ENCODE measurements around the gene LRRC8C. TPM values are rescaled to one million over a fixed set of nuclear protein-coding genes. Genes with fewer than 3 reads are reported as not detected.

Gene LRRC8C
- total RNA-seq, 2 donors from 2014 or later: 1.8 to 3.2 TPM

DNA sequence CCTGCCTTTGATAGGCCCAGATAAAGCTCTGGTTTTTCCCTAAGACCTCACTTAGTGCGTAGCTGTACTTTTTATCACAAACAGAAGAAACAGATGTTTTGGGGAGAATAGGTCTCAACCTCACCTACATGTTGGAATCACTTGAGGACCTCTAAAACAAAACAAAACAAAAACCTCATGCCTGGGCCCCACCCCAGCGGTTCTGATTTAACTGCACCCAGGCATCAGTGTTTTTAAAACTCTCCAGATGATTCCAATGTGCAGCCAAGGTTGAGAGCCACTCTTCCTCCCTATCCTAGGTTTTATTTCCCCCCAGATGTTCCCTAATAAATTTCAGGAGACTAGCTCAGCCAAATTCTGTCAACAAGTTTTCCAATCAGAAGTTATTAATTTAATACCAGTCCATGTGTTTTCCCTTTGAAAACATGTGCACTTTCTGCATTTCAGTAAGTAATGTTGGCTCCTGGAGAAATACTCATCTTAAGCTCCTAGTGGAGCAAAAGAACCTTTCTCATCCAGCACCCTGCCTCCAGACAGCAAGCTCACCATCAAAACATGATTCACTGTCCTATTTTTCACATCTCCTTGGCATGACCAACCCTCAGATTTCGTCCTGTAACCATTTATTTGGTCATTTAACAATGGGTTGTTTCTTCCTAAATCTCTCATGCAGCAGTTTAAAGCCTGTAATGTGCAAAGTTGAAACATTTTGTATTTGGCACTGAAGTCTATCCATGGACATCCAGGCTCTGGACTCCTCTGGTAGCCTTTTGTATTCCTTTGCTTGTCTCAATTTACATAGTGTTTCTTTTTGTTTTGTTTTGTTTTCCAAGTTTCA lies 27.5 kb downstream of the LRRC8C start:
- ATAC-seq: no peak
- no peak for DNase-seq
- intact Hi-C loops (cut with DNase I, micrococcal nuclease): no loop called here

GRCh38 chr1:89665941-89666340 lies 33.0 kb downstream of the LRRC8C start:
- intact Hi-C loops (cut with DNase I, micrococcal nuclease): no loop called here
- DNase-seq (no peak), ATAC-seq (no peak)

GRCh38 chr1:89666640-89667039 lies 33.7 kb downstream of the LRRC8C start:
- no peak for ATAC-seq
- intact Hi-C loops (cut with DNase I, micrococcal nuclease): no loop called here
- DNase-seq: no peak

- intact Hi-C loops (cut with DNase I, micrococcal nuclease): no loop called here
- ATAC-seq (no peak), DNase-seq (no peak)
Measured at GRCh38 chr1:89667691-89668090, 34.8 kb downstream of the LRRC8C start.

GRCh38 chr1:89668961-89669360 lies 36.0 kb downstream of the LRRC8C start:
- ATAC-seq (no peak), DNase-seq (no peak)
- intact Hi-C loops (cut with DNase I, micrococcal nuclease): no loop called here

- ATAC-seq: no peak
- intact Hi-C loops (cut with DNase I, micrococcal nuclease): no loop called here
Measured at GRCh38 chr1:89669441-89669840, 36.5 kb downstream of the LRRC8C start.

GRCh38 chr1:89670163-89670562 lies 37.2 kb downstream of the LRRC8C start:
- no peak for ATAC-seq
- DNase-seq: no peak
- intact Hi-C loops (cut with DNase I, micrococcal nuclease): no loop called here

More at GRCh38 chr1:89669441-89669840, 36.5 kb downstream of the LRRC8C start:
- no peak for DNase-seq

GRCh38 chr1:89670711-89671110 lies 37.8 kb downstream of the LRRC8C start:
- ATAC-seq: no peak
- DNase-seq: no peak
- intact Hi-C loops (cut with DNase I, micrococcal nuclease): no loop called here

DNA sequence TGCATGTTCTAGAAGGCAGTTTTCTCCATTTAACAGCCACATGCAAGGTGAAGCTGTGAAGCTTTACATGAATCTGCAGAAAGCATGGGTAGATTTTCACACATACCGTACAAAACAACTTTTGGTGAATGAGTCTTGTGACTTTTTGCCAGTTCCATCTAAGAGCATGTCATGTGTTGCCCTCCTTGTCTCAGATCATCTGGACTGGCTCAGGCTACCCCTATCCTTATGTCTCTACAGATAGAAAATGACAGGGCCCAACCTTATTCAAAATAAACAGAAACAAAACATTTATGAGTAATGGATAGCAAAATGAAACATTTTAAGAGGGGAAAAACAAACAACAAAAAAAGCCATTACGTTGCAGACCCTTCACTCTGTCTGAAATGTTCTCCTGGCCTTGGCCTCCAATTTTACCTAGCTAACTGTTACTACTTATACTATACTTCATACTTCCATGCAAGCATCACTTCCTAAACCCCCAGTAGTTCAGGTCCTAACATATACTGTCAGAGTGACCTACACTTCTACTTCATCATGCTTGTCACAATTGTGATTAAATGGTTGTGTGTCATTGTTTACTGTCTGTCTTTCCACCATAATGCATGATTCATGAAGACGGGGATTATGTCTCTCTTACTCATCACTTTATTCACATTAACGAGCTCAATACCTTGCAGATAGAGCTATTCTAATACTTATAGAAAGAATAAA lies 39.0 kb downstream of the LRRC8C start:
- ATAC-seq (no peak), DNase-seq (no peak)
- intact Hi-C loops (cut with DNase I, micrococcal nuclease): no loop called here

DNA sequence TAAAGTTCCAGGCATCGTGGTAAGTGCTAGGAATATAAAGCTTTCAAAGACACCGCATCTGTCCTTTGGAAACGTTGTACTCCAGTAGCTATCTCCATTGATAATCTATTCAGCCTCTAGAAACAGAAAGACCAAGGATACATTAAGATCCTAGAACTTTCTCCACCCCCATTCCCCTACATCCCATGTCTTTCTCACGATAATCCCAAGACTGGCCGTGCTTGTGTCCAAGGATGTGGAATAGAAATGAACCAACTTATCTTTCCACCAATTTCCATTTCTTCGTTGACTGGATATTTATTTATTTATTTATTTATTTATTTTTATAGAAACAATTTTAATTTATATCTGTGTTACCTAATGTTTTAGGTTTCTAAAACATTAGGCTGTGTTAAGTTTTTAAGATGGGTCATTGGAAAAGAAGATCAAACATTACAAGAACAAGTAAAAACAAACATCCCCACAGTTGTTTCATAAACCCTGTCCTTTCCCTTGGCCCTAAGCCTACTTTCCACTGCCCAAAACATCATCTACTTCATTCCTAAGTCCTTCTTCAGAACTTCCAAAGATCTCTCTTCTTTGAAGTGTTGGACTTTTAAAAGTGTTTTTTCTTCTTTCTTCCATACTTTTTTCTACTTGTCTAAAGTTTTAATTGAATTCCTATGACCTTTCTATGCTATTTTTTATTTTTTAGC lies 39.7 kb downstream of the LRRC8C start:
- intact Hi-C loops (cut with DNase I, micrococcal nuclease): no loop called here
- no peak for ATAC-seq
- DNase-seq: no peak

DNA sequence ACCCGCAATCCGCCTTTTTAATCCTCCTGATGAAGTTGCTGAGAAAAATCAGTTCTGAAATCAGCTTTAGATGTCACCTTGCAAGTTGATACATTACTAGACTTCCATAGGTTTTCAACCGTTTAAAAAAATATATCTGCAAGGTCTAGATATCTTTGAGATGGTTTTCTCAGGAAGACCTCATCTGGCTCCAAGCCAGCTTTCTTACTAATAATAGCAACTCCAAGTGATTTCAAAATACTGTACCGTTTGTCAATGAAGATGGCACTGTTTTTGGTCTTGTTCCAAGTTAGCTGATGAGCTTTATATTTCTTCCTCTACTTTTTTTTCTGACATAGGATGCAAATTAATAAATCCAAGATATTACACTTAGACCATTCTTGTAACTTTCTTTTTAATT lies 40.3 kb downstream of the LRRC8C start:
- DNase-seq (no peak), ATAC-seq (no peak)
- intact Hi-C loops (cut with DNase I, micrococcal nuclease): no loop called here

GRCh38 chr1:89675677-89676076 lies 42.8 kb downstream of the LRRC8C start:
- ATAC-seq (no peak), DNase-seq (no peak)
- intact Hi-C loops (cut with DNase I, micrococcal nuclease): no loop called here

GRCh38 chr1:89681045-89681729 lies 48.3 kb downstream of the LRRC8C start:
- intact Hi-C loops (cut with DNase I, micrococcal nuclease): no loop called here
- DNase-seq (no peak), ATAC-seq (no peak)

GRCh38 chr1:89682611-89683010 lies 49.7 kb downstream of the LRRC8C start:
- intact Hi-C loops (cut with DNase I, micrococcal nuclease): no loop called here
- ATAC-seq: no peak
- no peak for DNase-seq

DNA sequence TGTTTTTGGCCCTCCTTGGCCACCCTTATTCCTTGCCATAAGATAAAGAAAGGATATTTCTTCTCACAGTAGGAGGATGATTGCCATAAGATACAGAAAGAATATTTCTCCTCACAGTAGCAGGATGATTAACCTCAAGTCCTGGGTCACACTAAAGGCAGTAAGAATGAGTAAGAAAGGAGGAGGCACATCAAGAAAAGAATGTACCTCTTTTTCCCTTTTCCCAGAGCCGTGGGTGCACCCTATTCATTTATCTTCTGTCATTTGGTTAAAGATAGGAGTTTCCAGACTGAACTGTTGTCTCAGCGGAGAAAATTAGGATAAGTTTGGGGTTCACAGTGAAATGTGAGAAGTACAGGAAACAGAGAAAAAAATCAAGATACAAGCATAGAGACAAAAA lies 52.5 kb downstream of the LRRC8C start:
- intact Hi-C loops (cut with DNase I, micrococcal nuclease): no loop called here

DNA sequence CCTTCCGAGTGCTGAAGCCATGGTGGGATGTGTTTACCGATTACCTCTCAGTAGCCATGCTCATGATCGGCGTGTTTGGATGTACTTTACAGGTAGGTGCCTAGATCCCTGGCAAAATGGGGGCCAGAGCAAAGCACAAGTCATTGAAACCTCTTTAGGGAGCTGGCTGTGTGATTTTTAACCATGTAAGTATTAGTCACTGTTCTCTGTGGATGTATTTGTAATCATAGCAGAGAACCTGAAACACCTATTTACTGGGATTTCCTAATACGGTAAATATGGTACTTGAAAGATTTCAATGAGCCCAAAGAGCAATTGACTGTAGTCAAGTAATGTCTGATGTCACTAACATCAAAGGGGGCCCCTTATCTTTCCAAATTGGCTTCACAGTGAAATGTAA lies 53.6 kb downstream of the LRRC8C start:
- intact Hi-C loops (cut with DNase I, micrococcal nuclease): no loop called here
- ATAC-seq (no peak), DNase-seq (no peak)

More for the DNA sequence above, 52.5 kb downstream of the LRRC8C start:
- DNase-seq: no peak
- ATAC-seq: no peak

DNA sequence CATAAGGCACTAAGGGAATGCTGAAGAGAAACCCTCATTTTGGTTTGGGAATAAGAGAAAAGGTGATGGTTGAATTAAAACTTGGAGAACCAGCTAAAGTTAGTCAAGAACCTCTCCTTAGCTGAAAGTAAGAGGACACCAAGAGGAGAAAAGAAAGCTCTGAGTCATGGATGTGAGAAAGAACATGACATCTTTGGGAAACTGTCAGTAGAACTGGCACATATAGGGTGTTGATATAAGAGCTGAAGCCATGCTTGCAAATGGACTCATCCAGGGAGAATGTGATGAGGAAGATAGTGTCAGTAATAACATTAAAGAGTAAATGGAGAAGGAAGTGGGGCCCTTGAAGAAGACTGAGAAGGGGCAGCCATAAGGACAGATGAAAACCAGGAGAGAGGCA lies 54.3 kb downstream of the LRRC8C start:
- DNase-seq (no peak), ATAC-seq (no peak)
- intact Hi-C loops (cut with DNase I, micrococcal nuclease): no loop called here

- DNase-seq (no peak), ATAC-seq (no peak)
- intact Hi-C loops (cut with DNase I, micrococcal nuclease): no loop called here
Measured at GRCh38 chr1:89688607-89689006, 55.7 kb downstream of the LRRC8C start.

GRCh38 chr1:89689234-89689633 lies 56.3 kb downstream of the LRRC8C start:
- intact Hi-C loops (cut with DNase I, micrococcal nuclease): no loop called here
- ATAC-seq (no peak), DNase-seq (no peak)

All from left colon (tissue), 2 donors.